Esophagus muscularis mucosa (tissue), 4 donors: ENCODE data around the gene NARF.

Experiments used
- EP300 ChIP-seq: sonication (generic); formaldehyde crosslinking; IDR thresholded peaks from one replicate; pipeline ENCODE4 v1.6.1; 2017; ENCODE audit warnings: antibody characterized with exemption
- POLR2A ChIP-seq: fragments of 450-650 bp; IDR thresholded peaks from one replicate; pipeline ENCODE4 v1.6.1; 2017; ENCODE audit warnings: antibody characterized with exemption, moderate library complexity, mild to moderate bottlenecking, low read depth
- POLR2AphosphoS5 ChIP-seq, 2 donors: sonication (generic); formaldehyde crosslinking; IDR thresholded peaks; one replicate each; pipeline ENCODE4 v1.6.1; 2017; ENCODE audit warnings: antibody characterized with exemption in 2 of 2
- TF ChIP-seq, protein P1 (sequence below), 3 experiments: fragments of 200-600 bp in 2 of 3; fragments of 450-650 bp in 1 of 3; sonication (generic) in 2 of 3; IDR thresholded peaks; one replicate each; pipeline ENCODE4 v1.5.1; 2017 to 2019; ENCODE audit warnings: antibody characterized with exemption in 3 of 3, mild to moderate bottlenecking in 2 of 3, moderate library complexity in 1 of 3

DNA sequence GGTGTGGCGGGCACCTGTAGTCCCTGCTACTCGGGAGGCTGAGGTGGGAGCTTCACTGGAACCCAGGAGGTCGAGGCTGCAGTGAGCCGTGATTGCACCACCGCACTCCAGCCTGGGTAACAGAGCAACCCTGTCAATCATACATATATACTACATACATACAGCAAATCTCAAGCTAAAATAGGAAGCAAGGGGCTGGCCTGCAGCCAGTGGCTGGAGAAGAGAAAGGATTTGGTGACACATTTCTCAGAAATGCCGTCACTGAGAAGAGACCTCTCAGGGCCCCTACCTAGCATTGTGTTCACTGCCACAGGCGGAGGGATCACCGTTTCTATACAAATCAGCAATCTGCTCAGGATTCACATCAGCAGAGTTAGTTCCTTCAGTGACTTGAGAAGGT is 16.9 kb downstream of the NARF start:
- TF ChIP-seq, protein P1, sequence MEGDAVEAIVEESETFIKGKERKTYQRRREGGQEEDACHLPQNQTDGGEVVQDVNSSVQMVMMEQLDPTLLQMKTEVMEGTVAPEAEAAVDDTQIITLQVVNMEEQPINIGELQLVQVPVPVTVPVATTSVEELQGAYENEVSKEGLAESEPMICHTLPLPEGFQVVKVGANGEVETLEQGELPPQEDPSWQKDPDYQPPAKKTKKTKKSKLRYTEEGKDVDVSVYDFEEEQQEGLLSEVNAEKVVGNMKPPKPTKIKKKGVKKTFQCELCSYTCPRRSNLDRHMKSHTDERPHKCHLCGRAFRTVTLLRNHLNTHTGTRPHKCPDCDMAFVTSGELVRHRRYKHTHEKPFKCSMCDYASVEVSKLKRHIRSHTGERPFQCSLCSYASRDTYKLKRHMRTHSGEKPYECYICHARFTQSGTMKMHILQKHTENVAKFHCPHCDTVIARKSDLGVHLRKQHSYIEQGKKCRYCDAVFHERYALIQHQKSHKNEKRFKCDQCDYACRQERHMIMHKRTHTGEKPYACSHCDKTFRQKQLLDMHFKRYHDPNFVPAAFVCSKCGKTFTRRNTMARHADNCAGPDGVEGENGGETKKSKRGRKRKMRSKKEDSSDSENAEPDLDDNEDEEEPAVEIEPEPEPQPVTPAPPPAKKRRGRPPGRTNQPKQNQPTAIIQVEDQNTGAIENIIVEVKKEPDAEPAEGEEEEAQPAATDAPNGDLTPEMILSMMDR (IDR thresholded peaks at IDR 0.05), result no peak
- TF ChIP-seq EP300 (no peak), POLR2AphosphoS5 (IDR thresholded peaks at IDR 0.05) (no peak), POLR2A (no peak)
